GM10248 (cell line): ENCODE measurements around the gene NR2C2.

Experiments used
- CTCF ChIA-PET: fragments of 300-600 bp; sonication (Branson Sonifier 250); formaldehyde crosslinking; extraction: SDS; loops from one replicate; lab custom pipeline; 2021; ENCODE audit warnings: antibody characterized with exemption; lab: Yijun Ruan, JAX
- POLR2A ChIA-PET: fragments of 350-650 bp; sonication (Branson Sonifier 250); formaldehyde crosslinking; extraction: SDS; loops from one replicate; lab custom pipeline; 2020; ENCODE audit warnings: antibody characterized with exemption; lab: Yijun Ruan, JAX
- DNase-seq: peaks from one replicate; pipeline ENCODE4 v3.0.0; 2012; ENCODE audit errors: extremely low spot score
- TF ChIP-seq, protein P1 (sequence below): IDR thresholded peaks from 2 replicates; pipeline ENCODE4 v1.5.1; 2012; ENCODE audit warnings: mild to moderate bottlenecking, low read depth; ENCODE audit errors: extremely low read depth, missing control alignments, control extremely low read depth

Gene NR2C2

GRCh38 chr3:15055019-15055557, 107.7 kb downstream of the NR2C2 start:
- DNase-seq: peak; percentile 49
- TF ChIP-seq, protein P1, sequence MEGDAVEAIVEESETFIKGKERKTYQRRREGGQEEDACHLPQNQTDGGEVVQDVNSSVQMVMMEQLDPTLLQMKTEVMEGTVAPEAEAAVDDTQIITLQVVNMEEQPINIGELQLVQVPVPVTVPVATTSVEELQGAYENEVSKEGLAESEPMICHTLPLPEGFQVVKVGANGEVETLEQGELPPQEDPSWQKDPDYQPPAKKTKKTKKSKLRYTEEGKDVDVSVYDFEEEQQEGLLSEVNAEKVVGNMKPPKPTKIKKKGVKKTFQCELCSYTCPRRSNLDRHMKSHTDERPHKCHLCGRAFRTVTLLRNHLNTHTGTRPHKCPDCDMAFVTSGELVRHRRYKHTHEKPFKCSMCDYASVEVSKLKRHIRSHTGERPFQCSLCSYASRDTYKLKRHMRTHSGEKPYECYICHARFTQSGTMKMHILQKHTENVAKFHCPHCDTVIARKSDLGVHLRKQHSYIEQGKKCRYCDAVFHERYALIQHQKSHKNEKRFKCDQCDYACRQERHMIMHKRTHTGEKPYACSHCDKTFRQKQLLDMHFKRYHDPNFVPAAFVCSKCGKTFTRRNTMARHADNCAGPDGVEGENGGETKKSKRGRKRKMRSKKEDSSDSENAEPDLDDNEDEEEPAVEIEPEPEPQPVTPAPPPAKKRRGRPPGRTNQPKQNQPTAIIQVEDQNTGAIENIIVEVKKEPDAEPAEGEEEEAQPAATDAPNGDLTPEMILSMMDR: no peak
- POLR2A ChIA-PET: interaction anchor here (1.6 kb wide), 1 partner anchor 10 kb away, joined by 4 read pairs; the partner anchor contains the start of gene MRPS25
- CTCF ChIA-PET: interaction anchor here (0.6 to 1.2 kb wide), 2 partner anchors 21 to 23 kb away, joined by 3 read pairs; no protein-coding TSS in a partner anchor

DNA sequence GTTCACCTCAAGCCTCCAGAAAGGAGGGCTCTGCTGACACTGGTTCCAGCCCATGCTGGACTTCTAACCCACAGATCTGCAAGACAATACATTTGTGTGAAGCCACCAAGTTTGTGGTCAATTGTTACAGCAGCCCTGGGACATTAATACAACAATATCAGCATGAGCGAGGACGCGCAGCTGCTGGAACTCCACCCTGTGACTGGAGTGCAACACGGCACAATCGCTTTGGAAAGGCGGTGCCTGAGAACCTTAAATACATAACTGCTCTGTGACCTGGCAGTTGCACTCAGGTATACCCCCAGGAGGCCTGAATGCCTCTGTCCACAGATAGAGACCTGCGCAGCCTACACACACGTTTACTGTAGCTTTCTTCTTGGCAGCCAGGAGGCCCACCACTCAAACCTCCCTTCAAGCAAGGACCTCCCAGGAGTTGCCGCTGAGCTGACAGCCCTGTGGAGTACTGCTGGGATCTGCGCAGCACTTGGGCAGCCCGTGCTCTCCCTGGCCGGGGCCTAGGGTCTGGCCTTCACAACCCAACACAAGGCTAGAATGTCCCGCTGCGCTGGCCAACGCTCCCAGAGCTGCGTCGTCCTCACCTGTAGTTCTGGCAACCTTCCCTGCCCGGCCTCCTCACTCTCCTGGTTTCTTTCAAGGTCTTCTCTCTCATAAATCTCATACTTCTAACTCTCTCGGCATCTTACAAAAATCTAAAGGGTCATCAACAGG, 109.5 kb downstream of the NR2C2 start:
- no peak for DNase-seq
- ChIA-PET POLR2A (no interaction called here), CTCF (interaction anchor here (1.0 kb wide), 1 partner anchor 42 kb away, joined by 3 read pairs; the partner anchor contains the start of gene RBSN)
- TF ChIP-seq, protein P1: no peak

GRCh38 chr3:15060029-15060428, 112.6 kb downstream of the NR2C2 start:
- POLR2A ChIA-PET: no interaction called here
- no peak for DNase-seq
- CTCF ChIA-PET: interaction anchor here (1.2 to 2.5 kb wide), 4 partner anchors 9 to 14 kb away, joined by 3 to 9 read pairs (median 4); no protein-coding TSS in a partner anchor

DNA sequence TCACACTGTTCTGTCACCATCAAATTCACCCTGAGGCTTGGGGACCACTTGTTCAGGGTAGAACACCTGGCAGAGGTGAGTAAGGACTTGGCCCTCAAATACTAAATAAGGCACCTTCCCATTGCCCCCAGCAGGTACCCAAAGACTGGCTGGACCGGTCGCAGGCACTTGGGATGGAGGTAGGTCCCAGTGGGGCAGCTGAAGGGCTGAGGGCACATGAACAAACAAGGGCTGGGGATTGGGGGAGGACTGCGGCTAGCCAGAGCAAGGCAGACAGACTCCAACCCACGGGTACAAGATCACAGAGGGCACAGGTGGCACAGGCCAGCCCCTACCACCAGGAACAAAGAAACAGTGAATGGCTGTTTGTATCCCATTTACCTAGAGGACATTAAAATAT, 115.9 kb downstream of the NR2C2 start:
- DNase-seq: no peak
- TF ChIP-seq, protein P1: no peak
- ChIA-PET CTCF (interaction anchor here (2.8 kb wide), 1 partner anchor 12 kb away, joined by 26 read pairs; no protein-coding TSS in a partner anchor), POLR2A (interaction anchor here (1.1 kb wide), 1 partner anchor 12 kb away, joined by 3 read pairs; no protein-coding TSS in a partner anchor)

More at GRCh38 chr3:15060029-15060428, 112.6 kb downstream of the NR2C2 start:
- TF ChIP-seq, protein P1: no peak

GRCh38 chr3:15063656-15064286, 116.4 kb downstream of the NR2C2 start:
- CTCF ChIA-PET: interaction anchor here (1.2 to 2.8 kb wide), 2 partner anchors 12 to 111 kb away, joined by 3 to 26 read pairs; no protein-coding TSS in a partner anchor
- TF ChIP-seq, protein P1: no peak
- POLR2A ChIA-PET: interaction anchor here (1.1 kb wide), 1 partner anchor 13 kb away, joined by 3 read pairs; no protein-coding TSS in a partner anchor
- DNase-seq: no peak
